Panc1 (cell line): ENCODE results near the gene PPM1M. TPM values are rescaled to one million over a fixed set of nuclear protein-coding genes. Genes with fewer than 3 reads are reported as not detected.

Experiments used
- ATAC-seq: fragments of 200-7000 bp; cut with Tn5 transposase; 2 replicates; pipeline ENCODE4 v1.9.1; 2020; ENCODE audit warnings: mild to moderate bottlenecking, moderate library complexity
- BruUV-seq: library from RNA; stranded (reverse); fragments of 400-500 nt; replicated peaks from 2 replicates; lab custom pipeline; 2021; lab: Mats Ljungman, UMichigan
- CTCF ChIA-PET: fragments of 300-600 bp; sonication (Branson Sonifier 250); formaldehyde crosslinking; loops from one replicate; lab custom pipeline; 2022; ENCODE audit warnings: antibody characterized with exemption; lab: Charles Lee
- POLR2A ChIA-PET: fragments of 300-600 bp; sonication (Branson Sonifier 250); formaldehyde crosslinking; loops from one replicate; lab custom pipeline; 2022; ENCODE audit warnings: antibody characterized with exemption; lab: Charles Lee
- DNase-seq: peaks from one replicate; pipeline ENCODE4 v3.0.0-alpha.2; 2010; ENCODE audit warnings: low read depth, low spot score
- H3K27ac ChIP-seq: 2 replicates; pipeline ENCODE4 v1.5.1; 2011; ENCODE audit warnings: mild to moderate bottlenecking, low read length, inconsistent platforms
- H3K27me3 ChIP-seq: fragments of 200-500 bp; sonication (Bioruptor generic); 2 replicates; pipeline ENCODE4 v1.6.0; 2014; ENCODE audit warnings: low read length, inconsistent platforms; ENCODE audit not compliant: control insufficient read depth, insufficient read depth
- H3K36me3 ChIP-seq: fragments of 200-500 bp; sonication (Bioruptor generic); 2 replicates; pipeline ENCODE4 v1.5.1; 2014; ENCODE audit warnings: inconsistent platforms, mild to moderate bottlenecking, low read length, moderate library complexity; ENCODE audit not compliant: control insufficient read depth, insufficient read depth
- H3K4me1 ChIP-seq: 2 replicates; pipeline ENCODE4 v1.5.1; 2011; ENCODE audit warnings: inconsistent platforms, mild to moderate bottlenecking, low read length, moderate library complexity; ENCODE audit not compliant: control insufficient read depth, insufficient read depth
- H3K4me3 ChIP-seq, 2 experiments: 2 replicates each; pipeline ENCODE4 v1.5.1; 2011 to 2012; ENCODE audit warnings: low read depth in 2 of 2, low read length in 2 of 2, mild to moderate bottlenecking in 2 of 2, inconsistent platforms in 1 of 2, moderate library complexity in 1 of 2
- H3K9me3 ChIP-seq: fragments of 200-500 bp; sonication (Bioruptor generic); 2 replicates; pipeline ENCODE4 v1.5.1; 2014; ENCODE audit warnings: low read depth, mild to moderate bottlenecking, inconsistent platforms, low read length, moderate library complexity; ENCODE audit not compliant: control insufficient read depth, insufficient read depth
- POLR2AphosphoS5 ChIP-seq: IDR thresholded peaks from 2 replicates; pipeline ENCODE4 v1.6.1; 2012; ENCODE audit warnings: mild to moderate bottlenecking, low read depth, low read length, moderate library complexity
- SIN3A ChIP-seq: IDR thresholded peaks from 2 replicates; pipeline ENCODE4 v1.6.1; 2012; ENCODE audit warnings: low read depth, mild to moderate bottlenecking, low read length, moderate library complexity, borderline replicate concordance; ENCODE audit not compliant: insufficient read depth
- TCF7L2 ChIP-seq: IDR thresholded peaks from 2 replicates; pipeline ENCODE4 v1.6.1; 2011; ENCODE audit warnings: mild to moderate bottlenecking, low read depth, low read length, inconsistent platforms
- in situ Hi-C: cut with HindIII; loops from 2 replicates; pipeline ENCODE4 v1.10.0; 2016; ENCODE audit warnings: low sequenced_read_pairs, low pct_unique_long_range_greater_than_20kb
- intact Hi-C: fragments of 100-400 bp; cut with micrococcal nuclease; formaldehyde crosslinking; loops from one replicate; pipeline ENCODE4 v1.10.0; 2022; ENCODE audit not compliant: unreplicated experiment
- total RNA-seq: library from RNA; stranded (reverse); gene quantifications from one replicate; pipeline ENCODE4 v1.2.1, GENCODE V29; 2021; ENCODE audit not compliant: unreplicated experiment
- TF ChIP-seq, protein P1 (sequence below): fragments of 450-650 bp; IDR thresholded peaks from 2 replicates; pipeline ENCODE4 v1.5.1; 2017; ENCODE audit warnings: mild to moderate bottlenecking
- TF ChIP-seq, protein P2 (sequence below), 2 experiments: IDR thresholded peaks; 2 replicates each; pipeline ENCODE4 v1.6.1; 2011 to 2012; ENCODE audit warnings: low read depth in 2 of 2, control low read depth in 1 of 2, low read length in 1 of 2, mild to moderate bottlenecking in 1 of 2, moderate library complexity in 1 of 2; ENCODE audit not compliant: insufficient read depth in 1 of 2

PPM1M gene
- total RNA-seq, 1 experiment from 2014 or later = 9.7 TPM

GRCh38 chr3:52230889-52231499, 14.6 kb upstream of the PPM1M start:
- in situ Hi-C loops = no loop called here
- Histone ChIP-seq H3K4me3 (no peak overlapping the region), H3K4me1 (no peaks in the 10 kb centered on the region), H3K27me3 (no peaks in the 10 kb centered on the region), H3K27ac (no peak overlapping the region), H3K36me3 (no peaks in the 10 kb centered on the region), H3K9me3 (no peaks in the 10 kb centered on the region)
- ChIA-PET CTCF (interaction anchor here (0.6 to 1.4 kb wide), 3 partner anchors 8 to 18 kb away, joined by 3 read pairs; no protein-coding TSS in a partner anchor), POLR2A (no interaction called here)
- no TSS peak for BruUV-seq
- TF ChIP-seq TCF7L2 (no peak), SIN3A (no peak), POLR2AphosphoS5 (no peak)
- TF ChIP-seq, protein P1, sequence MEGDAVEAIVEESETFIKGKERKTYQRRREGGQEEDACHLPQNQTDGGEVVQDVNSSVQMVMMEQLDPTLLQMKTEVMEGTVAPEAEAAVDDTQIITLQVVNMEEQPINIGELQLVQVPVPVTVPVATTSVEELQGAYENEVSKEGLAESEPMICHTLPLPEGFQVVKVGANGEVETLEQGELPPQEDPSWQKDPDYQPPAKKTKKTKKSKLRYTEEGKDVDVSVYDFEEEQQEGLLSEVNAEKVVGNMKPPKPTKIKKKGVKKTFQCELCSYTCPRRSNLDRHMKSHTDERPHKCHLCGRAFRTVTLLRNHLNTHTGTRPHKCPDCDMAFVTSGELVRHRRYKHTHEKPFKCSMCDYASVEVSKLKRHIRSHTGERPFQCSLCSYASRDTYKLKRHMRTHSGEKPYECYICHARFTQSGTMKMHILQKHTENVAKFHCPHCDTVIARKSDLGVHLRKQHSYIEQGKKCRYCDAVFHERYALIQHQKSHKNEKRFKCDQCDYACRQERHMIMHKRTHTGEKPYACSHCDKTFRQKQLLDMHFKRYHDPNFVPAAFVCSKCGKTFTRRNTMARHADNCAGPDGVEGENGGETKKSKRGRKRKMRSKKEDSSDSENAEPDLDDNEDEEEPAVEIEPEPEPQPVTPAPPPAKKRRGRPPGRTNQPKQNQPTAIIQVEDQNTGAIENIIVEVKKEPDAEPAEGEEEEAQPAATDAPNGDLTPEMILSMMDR = no peak
- TF ChIP-seq, protein P2, sequence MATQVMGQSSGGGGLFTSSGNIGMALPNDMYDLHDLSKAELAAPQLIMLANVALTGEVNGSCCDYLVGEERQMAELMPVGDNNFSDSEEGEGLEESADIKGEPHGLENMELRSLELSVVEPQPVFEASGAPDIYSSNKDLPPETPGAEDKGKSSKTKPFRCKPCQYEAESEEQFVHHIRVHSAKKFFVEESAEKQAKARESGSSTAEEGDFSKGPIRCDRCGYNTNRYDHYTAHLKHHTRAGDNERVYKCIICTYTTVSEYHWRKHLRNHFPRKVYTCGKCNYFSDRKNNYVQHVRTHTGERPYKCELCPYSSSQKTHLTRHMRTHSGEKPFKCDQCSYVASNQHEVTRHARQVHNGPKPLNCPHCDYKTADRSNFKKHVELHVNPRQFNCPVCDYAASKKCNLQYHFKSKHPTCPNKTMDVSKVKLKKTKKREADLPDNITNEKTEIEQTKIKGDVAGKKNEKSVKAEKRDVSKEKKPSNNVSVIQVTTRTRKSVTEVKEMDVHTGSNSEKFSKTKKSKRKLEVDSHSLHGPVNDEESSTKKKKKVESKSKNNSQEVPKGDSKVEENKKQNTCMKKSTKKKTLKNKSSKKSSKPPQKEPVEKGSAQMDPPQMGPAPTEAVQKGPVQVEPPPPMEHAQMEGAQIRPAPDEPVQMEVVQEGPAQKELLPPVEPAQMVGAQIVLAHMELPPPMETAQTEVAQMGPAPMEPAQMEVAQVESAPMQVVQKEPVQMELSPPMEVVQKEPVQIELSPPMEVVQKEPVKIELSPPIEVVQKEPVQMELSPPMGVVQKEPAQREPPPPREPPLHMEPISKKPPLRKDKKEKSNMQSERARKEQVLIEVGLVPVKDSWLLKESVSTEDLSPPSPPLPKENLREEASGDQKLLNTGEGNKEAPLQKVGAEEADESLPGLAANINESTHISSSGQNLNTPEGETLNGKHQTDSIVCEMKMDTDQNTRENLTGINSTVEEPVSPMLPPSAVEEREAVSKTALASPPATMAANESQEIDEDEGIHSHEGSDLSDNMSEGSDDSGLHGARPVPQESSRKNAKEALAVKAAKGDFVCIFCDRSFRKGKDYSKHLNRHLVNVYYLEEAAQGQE (IDR thresholded peaks at IDR 0.05; ENCODE audit: insufficient read depth in 1 of 2, low read depth in 2 of 2, low read length in 1 of 2) = no peak
- ATAC-seq (no peak; the same call in 1 of the 2 replicates), DNase-seq (no peak)
- intact Hi-C loops = loop anchor here (10.0 kb wide), 1 partner anchor 104 kb away; no protein-coding TSS in a partner anchor

DNA sequence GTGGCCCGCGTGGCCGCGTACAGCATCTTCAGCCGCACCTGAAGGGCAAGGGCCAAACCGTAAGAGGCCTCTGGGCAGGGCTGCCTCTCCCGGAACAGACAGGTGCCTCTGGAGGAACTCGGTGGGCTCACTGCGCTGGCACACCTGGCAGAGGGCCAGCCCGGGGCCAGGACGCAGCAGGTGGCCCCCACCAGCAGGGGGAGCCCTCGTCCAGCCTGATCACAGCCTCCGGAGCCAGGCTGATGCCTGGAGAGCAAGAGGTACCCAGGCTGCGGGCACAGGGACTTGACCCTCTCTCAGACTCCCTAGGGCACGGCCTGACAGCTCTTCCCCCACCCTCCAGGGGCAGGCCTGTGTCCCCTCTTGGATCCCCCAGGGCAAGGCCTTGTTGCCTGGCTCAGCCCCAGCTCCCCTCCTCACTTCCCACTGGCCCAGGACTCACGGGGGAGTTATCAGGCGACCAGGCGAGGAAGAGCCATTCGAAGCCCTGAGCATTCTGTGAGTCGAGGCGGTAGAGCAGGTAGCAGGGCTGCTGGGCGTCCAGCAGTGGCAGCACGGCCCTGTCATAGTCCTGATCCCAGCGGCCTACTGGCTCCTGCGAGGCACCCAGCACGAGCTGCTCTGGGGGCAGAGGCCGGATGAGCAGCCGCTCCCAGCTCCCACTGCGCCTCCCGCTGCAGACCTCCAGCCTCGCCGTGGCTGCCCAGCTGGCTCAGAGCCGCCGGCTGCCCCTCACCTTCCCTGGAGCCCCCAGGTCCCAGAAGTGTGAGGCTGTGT, 13.9 kb upstream of the PPM1M start:
- ChIA-PET CTCF (interaction anchor here (0.6 to 1.4 kb wide), 5 partner anchors 9 to 180 kb away, joined by 3 to 4 read pairs (median 3); no protein-coding TSS in a partner anchor), POLR2A (no interaction called here)
- in situ Hi-C loops = no loop called here
- Histone ChIP-seq H3K9me3 (no peaks in the 10 kb centered on the region), H3K4me1 (peaks cover 5% of the 10 kb centered on the region), H3K27me3 (no peaks in the 10 kb centered on the region), H3K4me3 (no peak overlapping the region), H3K27ac (no peak overlapping the region), H3K36me3 (no peaks in the 10 kb centered on the region)
- DNase-seq (no peak), ATAC-seq (peak; percentile 80)
- TF ChIP-seq, protein P1 = peak; percentile 91
- no peak for TF ChIP-seq POLR2AphosphoS5
- BruUV-seq = no TSS peak
- intact Hi-C loops = loop anchor here (10.0 kb wide), 1 partner anchor 103 kb away; no protein-coding TSS in a partner anchor
